MM.1S (cell line): ENCODE results near the gene MACROD2.

ENCODE experiments used
- DNase-seq: peaks from one replicate; pipeline ENCODE4 v3.0.0-alpha.2; 2015
- H2AFZ ChIP-seq: fragments of 300-600 bp; sonication (generic); 2 replicates; pipeline ENCODE4 v1.6.0; 2016; ENCODE audit warnings: antibody characterized with exemption, low read length
- H3F3A ChIP-seq: fragments of 300-600 bp; sonication (generic); 2 replicates; pipeline ENCODE4 v1.6.1; 2016; ENCODE audit warnings: mild to moderate bottlenecking, antibody characterized with exemption, low read length, moderate library complexity, mixed read lengths; ENCODE audit not compliant: insufficient read depth
- H3K27ac ChIP-seq: fragments of 300-600 bp; sonication (generic); 2 replicates; pipeline ENCODE4 v1.5.1; 2016; ENCODE audit warnings: mild to moderate bottlenecking, low read length
- H3K27me3 ChIP-seq: fragments of 300-600 bp; sonication (generic); replicated peaks from 2 replicates; pipeline ENCODE4 v1.6.0; 2016; ENCODE audit warnings: low read length; ENCODE audit not compliant: insufficient read depth
- H3K36me3 ChIP-seq: fragments of 300-600 bp; sonication (generic); replicated peaks from 2 replicates; pipeline ENCODE4 v1.6.1; 2016; ENCODE audit warnings: mild to moderate bottlenecking, low read length, mixed read lengths; ENCODE audit not compliant: insufficient read depth
- H3K4me1 ChIP-seq: fragments of 300-600 bp; sonication (generic); 2 replicates; pipeline ENCODE4 v1.6.1; 2016; ENCODE audit warnings: low read length, mixed read lengths
- H3K4me2 ChIP-seq: fragments of 300-600 bp; sonication (generic); 2 replicates; pipeline ENCODE4 v1.6.0; 2016; ENCODE audit warnings: low read depth, low read length
- H3K4me3 ChIP-seq: fragments of 300-600 bp; sonication (generic); 2 replicates; pipeline ENCODE4 v1.5.1; 2016; ENCODE audit warnings: low read length, mixed read lengths
- H3K79me2 ChIP-seq: fragments of 300-600 bp; sonication (generic); 2 replicates; pipeline ENCODE4 v1.6.1; 2016; ENCODE audit warnings: mixed run types, low read length, mixed read lengths
- H3K9ac ChIP-seq: fragments of 300-600 bp; sonication (generic); 2 replicates; pipeline ENCODE4 v1.6.1; 2016; ENCODE audit warnings: low read length, mixed read lengths
- H3K9me2 ChIP-seq: fragments of 300-600 bp; sonication (generic); replicated peaks from 2 replicates; pipeline ENCODE4 v1.6.1; 2016; ENCODE audit warnings: mild to moderate bottlenecking, low read length, mixed read lengths; ENCODE audit not compliant: insufficient read depth
- H3K9me3 ChIP-seq: fragments of 300-600 bp; sonication (generic); replicated peaks from 2 replicates; pipeline ENCODE4 v1.6.1; 2016; ENCODE audit warnings: mild to moderate bottlenecking, low read length, mixed read lengths; ENCODE audit not compliant: insufficient read depth
- H4K20me1 ChIP-seq: fragments of 300-600 bp; sonication (generic); 2 replicates; pipeline ENCODE4 v1.6.1; 2016; ENCODE audit warnings: mild to moderate bottlenecking, low read length, moderate library complexity, mixed read lengths; ENCODE audit not compliant: insufficient read depth
- EZH2 ChIP-seq: fragments of 300-600 bp; sonication (generic); optimal IDR thresholded peaks from 2 replicates; pipeline ENCODE3; 2017; ENCODE audit warnings: low read depth, mild to moderate bottlenecking, antibody characterized with exemption, low read length, mixed read lengths
- EZH2phosphoT487 ChIP-seq: fragments of 300-600 bp; sonication (generic); IDR thresholded peaks from 2 replicates; pipeline ENCODE4 v1.6.1; 2018; ENCODE audit warnings: antibody characterized with exemption, low read length
- TF ChIP-seq, protein P1 (sequence below): fragments of 300-600 bp; sonication (generic); IDR thresholded peaks from 2 replicates; pipeline ENCODE4 v1.5.1; 2016; ENCODE audit warnings: antibody characterized with exemption, low read length, mixed read lengths

MACROD2 gene

DNA sequence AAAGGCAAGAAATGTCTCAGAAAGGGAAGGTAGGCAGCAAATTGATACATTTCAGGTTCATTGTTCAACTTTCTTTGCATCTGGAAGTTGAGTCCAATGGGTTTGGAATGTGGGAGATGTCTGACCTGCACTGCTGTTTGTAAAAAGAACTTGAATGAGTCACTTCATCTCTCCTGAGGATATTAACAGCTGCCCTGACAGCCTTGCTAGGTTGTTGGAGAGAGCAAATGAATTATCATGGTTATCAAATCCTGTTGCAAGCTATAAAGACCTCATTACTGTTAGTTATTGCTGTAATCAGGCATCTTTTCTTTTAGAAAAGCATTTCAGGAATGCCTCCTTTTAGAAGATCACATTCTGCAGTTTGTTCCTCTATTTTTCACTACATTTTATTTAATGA is 365.1 kb downstream of the MACROD2 start:
- H3K36me3 ChIP-seq: no peaks in the 10 kb centered on the region
- TF ChIP-seq, protein P1, sequence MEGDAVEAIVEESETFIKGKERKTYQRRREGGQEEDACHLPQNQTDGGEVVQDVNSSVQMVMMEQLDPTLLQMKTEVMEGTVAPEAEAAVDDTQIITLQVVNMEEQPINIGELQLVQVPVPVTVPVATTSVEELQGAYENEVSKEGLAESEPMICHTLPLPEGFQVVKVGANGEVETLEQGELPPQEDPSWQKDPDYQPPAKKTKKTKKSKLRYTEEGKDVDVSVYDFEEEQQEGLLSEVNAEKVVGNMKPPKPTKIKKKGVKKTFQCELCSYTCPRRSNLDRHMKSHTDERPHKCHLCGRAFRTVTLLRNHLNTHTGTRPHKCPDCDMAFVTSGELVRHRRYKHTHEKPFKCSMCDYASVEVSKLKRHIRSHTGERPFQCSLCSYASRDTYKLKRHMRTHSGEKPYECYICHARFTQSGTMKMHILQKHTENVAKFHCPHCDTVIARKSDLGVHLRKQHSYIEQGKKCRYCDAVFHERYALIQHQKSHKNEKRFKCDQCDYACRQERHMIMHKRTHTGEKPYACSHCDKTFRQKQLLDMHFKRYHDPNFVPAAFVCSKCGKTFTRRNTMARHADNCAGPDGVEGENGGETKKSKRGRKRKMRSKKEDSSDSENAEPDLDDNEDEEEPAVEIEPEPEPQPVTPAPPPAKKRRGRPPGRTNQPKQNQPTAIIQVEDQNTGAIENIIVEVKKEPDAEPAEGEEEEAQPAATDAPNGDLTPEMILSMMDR: no peak
- no peak for TF ChIP-seq EZH2phosphoT487

DNA sequence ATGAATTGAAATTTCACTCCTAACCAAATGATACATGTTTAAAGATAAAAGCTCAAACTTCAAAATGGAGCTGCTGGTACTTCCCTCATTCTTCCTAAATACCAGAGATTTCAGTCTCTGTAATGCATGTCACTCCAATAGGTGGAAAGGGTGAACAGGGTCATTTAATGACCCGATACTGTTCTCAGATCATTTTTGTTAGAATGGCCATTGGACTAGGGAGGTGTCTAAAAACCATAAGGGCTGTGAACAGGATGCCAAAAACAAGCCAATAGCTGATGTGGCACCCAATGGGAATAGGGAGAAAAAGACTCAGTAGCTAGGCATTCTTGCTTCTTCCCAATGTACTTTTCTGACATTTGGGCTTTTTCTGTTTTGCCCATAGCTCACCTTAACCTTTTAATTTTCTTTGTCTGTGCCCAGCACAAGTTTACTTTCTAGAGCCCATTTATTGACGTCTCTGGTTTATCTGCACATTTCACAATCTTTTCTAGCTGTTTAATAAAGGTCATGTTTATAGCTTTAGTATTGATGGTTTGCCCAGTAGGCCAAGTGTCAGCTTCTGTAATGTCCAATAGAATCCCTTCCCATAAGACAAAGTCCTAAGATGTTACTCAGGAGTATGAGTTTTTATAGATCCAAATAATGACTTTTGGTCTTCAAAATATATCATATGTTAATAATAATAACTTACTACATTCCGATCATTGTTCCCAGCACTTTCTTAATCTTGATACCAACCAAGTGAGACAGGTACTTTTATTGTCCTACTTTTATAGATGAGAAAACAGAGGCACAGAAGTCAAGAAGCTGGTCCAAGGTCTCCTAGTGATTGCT is 366.4 kb downstream of the MACROD2 start:
- no peak overlapping the region for H2AFZ ChIP-seq
- no peak overlapping the region for H3K4me2 ChIP-seq
- H3K9me2 ChIP-seq: no peaks in the 10 kb centered on the region
- H3K36me3 ChIP-seq: no peaks in the 10 kb centered on the region
- H3F3A ChIP-seq: no peaks in the 10 kb centered on the region
- DNase-seq: no peak
- no peaks in the 10 kb centered on the region for H3K27me3 ChIP-seq
- TF ChIP-seq, protein P1: no peak
- TF ChIP-seq EZH2phosphoT487 (no peak), EZH2 (no peak)
- no peak overlapping the region for H3K9ac ChIP-seq
- H3K4me1 ChIP-seq: no peaks in the 10 kb centered on the region
- H3K4me3 ChIP-seq: no peak overlapping the region
- no peaks in the 10 kb centered on the region for H3K79me2 ChIP-seq
- H3K9me3 ChIP-seq: no peaks in the 10 kb centered on the region
- no peaks in the 10 kb centered on the region for H4K20me1 ChIP-seq
- no peak overlapping the region for H3K27ac ChIP-seq

More for the DNA sequence above, 365.1 kb downstream of the MACROD2 start:
- H3K79me2 ChIP-seq: no peaks in the 10 kb centered on the region
- no peaks in the 10 kb centered on the region for H3K9me2 ChIP-seq
- H3K4me1 ChIP-seq: no peaks in the 10 kb centered on the region
- H3K4me2 ChIP-seq: no peak overlapping the region
- no peak overlapping the region for H3K9ac ChIP-seq
- H3K4me3 ChIP-seq: no peak overlapping the region
- H2AFZ ChIP-seq: no peak overlapping the region
- no peak overlapping the region for H3K27ac ChIP-seq
- no peak for DNase-seq
- no peaks in the 10 kb centered on the region for H4K20me1 ChIP-seq
- no peaks in the 10 kb centered on the region for H3K27me3 ChIP-seq
- H3F3A ChIP-seq: no peaks in the 10 kb centered on the region
- no peaks in the 10 kb centered on the region for H3K9me3 ChIP-seq

GRCh38 chr20:14374196-14374595 is 378.9 kb downstream of the MACROD2 start:
- no peak overlapping the region for H3K27ac ChIP-seq
- H3K79me2 ChIP-seq: no peaks in the 10 kb centered on the region
- H3K9ac ChIP-seq: no peak overlapping the region
- no peak for DNase-seq
- H3K9me2 ChIP-seq: no peaks in the 10 kb centered on the region
- no peaks in the 10 kb centered on the region for H3K27me3 ChIP-seq
- TF ChIP-seq EZH2: no peak
- TF ChIP-seq, protein P1: no peak
- H3K9me3 ChIP-seq: no peaks in the 10 kb centered on the region
- H3K4me3 ChIP-seq: no peak overlapping the region
- H3F3A ChIP-seq: no peaks in the 10 kb centered on the region
- no peak overlapping the region for H3K4me2 ChIP-seq
- H3K4me1 ChIP-seq: 0 out of 2 replicates have a peak, but pooled peaks cover under 1% of the 10 kb centered on the region
- no peak overlapping the region for H2AFZ ChIP-seq
- no peaks in the 10 kb centered on the region for H3K36me3 ChIP-seq
- no peaks in the 10 kb centered on the region for H4K20me1 ChIP-seq
